HG03064 (cell line): Measurements from ENCODE around the gene SLC38A9.

Source experiments
- ATAC-seq: cut with Tn5 transposase; IDR thresholded peaks from one replicate; pipeline ENCODE4 v1.9.1; 2021; ENCODE audit warnings: low read depth; ENCODE audit not compliant: unreplicated experiment

SLC38A9 gene

DNA sequence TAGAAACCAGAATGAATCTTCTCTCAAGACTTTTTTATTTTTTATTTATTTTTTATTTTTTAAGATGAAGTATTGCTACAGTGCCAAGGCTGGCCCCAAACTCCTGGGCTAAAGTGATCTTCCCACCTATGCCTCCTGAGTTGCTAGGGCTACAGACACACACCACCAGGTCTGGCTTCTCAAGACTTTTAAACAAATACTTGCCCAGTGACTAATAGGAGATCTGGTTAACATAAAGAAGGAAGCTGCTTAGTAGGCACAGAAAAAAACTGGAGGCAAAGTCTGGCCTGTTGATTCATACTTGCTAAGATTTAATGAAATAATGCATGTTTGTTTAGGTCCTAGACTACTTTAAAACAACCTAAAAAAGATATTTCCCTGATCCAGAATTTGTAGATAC is 43.8 kb downstream of the SLC38A9 start:
- no peak for ATAC-seq

DNA sequence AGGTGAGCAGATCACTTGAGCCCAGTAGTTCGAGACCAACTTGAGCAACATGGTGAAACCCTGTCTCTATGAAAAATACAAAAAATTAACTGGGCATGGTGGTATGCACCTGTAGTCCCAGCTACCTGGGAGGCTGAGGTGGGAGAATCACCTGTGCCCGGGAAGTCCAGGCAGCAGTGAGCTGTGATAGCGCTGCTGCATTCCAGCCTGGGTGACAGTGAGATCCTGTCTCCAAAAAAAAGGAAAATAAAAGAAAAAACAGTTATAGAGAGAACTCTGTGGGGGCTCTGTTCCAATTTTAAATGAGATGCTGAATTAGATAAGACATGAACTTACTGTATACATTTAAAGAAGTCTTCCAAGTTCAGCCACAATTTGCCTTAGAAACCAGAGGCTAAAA is 44.2 kb downstream of the SLC38A9 start:
- no peak for ATAC-seq

DNA sequence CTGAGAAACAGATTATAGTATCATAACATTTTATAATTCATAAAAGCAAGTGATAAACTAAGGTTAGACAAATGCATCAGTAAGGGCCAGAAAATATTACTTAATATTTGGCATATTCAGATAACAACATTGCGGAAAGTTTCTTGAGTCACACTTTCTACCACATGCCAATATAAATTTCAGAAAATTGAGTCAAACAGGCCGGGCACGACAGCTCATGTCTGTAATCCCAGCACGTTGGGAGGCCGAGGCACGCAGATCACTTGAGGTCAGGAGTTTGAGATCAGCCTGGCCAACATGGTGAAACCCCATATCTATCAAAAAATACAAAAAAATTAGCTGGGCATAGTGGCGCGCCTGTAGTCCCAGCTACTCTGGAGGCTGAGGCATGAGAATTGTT is 47.1 kb downstream of the SLC38A9 start:
- ATAC-seq: no peak

DNA sequence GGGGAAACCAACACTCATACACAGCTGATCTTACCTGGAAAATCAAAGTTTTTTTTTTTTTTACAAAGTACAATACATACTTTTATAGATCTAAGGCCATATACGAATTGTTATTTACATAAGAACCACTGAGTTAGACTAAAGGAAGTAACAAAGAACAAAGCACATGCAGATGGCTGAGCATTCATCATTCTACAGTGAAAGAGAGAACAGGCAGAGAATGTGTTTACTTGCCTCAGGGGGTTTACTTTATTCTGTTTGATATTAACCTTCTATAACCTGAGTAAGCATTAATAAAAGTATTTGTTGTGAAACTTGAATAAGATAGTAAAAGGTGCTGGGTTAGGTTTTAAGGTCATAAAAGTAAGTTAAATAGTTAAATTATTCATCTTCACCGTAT is 54.7 kb downstream of the SLC38A9 start:
- no peak for ATAC-seq

DNA sequence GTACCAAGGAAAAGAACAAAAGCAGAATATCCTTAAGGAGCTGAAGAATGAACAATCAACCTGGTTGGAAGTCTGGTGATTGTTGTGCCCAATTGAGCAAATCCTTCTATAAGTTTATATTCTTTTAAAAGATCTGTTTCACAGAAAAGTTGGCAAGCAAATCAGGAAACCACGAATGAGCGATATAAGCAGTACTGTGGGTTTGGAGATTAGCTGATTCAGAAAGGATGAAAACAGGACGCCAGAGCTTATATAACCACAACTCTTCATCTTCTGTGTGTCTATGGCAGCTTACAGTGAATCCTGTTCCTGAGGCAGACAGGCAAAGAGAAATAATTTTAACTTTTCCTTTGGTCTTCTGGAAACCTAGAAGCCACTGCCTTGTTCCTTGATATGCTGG is 61.7 kb downstream of the SLC38A9 start:
- no peak for ATAC-seq

DNA sequence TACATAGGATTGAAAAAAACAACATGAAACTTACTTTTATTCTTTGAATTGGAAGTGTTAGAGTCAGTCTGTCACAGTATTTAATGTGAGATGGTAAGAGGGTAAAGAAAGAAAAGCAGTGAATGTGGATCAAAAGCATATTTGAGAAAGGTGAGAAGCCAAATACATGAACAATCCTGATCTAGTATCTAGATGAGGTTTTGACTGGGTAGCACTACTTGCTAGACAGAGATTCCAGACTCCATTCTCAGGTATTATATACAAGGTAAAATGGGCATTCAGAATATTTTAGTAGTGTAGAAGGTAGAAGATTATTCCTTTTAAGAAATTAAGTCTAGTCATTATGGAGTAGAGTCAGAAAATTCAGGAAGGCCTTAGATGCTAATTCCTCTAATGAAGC is 62.2 kb downstream of the SLC38A9 start:
- no peak for ATAC-seq

DNA sequence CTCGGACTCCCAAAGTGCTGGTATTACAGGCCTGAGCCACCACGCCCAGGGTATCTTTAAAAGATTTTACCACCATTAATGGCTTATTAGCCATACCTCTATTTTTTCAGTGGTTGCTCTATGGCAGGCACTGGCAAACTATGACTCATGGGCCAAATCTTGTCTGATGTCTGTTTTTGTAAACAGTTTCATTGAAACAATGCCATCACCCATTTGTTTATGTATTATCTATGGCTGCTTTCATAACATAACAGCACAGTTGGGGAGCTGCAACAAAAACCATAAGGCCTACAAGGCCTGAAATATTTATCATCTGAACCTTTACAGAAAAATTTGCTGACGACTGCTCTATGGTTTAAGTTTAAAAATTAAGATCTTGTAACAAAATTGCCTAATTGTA is 66.8 kb downstream of the SLC38A9 start:
- ATAC-seq: no peak

DNA sequence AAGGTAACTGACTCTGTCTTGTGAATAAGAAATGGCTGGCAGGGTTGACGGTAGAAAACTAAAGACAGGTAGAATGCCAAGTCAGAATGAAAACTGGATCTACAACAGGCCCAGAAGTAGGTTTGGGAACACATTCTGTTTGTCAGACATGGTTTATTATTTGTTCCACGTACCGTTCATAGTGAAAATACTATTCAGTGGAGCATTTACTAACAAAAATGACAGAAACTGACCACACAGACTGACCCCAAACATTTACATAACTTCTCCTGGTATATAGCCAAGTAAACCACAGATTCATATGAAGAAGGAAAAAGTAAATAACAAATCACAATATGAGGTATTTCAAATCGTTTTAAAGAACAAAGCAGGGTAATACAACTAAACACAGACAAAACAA is 73.7 kb downstream of the SLC38A9 start:
- no peak for ATAC-seq

DNA sequence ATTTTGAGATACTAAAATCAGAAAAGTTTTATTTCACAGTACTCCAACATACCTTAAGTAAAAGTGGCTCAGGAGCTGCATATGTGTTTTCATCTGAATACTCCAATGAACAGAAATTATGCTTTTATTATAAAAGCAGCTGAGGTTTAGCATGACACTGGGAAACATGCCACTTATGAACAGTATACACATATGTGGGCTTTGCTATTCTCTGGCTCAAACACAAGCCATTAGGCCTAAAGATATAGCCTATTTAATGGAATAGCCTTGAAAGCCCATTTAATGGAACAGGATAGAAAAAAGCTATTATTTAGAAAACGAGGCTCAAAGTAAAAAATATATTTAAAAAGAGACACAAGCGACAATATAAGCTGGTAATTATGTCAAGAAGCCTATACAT is 74.1 kb downstream of the SLC38A9 start:
- ATAC-seq: no peak

DNA sequence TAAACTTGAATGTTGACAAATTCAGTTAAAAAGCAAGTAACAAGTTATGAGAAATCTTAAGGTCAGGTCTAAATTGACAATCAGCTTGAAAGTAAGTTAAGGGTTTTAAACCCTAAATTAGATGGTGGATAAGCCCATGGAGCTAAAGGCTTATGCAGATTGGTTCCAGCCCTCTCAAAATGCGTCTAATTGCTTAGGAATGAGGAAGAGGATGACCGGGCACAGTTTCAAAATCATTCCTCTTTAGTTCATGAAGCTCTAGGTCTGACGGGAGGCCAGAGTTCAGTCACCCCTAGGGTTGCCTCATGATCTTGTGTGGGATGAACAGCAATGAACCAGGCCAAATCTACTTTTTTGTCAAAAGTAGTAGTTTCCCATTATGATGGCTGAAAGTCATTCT is 75.4 kb downstream of the SLC38A9 start:
- ATAC-seq: no peak

DNA sequence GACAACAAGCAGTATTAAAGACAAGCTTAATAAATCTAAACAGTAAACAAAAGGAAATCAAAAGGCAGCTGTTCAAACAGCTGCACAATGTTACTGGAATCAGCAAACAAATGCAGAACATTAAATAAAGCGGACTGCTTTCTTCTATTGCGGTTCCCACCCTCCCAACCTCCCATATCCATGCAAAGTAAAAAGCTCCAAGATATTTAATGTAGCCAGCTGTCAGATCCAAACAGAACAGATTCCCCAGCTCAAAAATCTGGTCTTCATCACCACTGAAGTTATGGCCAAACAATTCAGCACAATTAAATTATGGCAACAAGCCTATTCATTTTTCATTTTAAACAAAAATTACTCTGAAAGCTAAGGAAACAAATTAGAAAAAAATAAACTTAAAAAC is 75.9 kb downstream of the SLC38A9 start:
- no peak for ATAC-seq

DNA sequence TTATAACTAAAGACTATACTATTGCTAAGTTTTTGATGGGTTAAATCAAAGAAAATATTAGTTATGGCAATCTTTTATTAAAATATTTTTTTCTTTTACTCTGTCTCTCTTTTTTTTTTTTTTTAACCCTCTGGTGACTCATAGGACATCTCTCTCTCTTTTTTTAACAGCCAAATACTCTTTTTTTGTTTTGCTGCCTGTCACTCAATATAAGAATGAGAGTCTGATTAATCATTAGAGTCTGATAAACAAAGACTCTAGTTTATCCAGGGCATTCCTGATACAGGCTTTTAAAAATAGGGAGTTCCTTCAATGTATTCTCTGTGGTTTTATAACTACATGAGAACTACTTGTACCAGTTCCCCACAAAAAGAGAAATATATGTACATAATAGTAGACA is 77.3 kb downstream of the SLC38A9 start:
- no peak for ATAC-seq

DNA sequence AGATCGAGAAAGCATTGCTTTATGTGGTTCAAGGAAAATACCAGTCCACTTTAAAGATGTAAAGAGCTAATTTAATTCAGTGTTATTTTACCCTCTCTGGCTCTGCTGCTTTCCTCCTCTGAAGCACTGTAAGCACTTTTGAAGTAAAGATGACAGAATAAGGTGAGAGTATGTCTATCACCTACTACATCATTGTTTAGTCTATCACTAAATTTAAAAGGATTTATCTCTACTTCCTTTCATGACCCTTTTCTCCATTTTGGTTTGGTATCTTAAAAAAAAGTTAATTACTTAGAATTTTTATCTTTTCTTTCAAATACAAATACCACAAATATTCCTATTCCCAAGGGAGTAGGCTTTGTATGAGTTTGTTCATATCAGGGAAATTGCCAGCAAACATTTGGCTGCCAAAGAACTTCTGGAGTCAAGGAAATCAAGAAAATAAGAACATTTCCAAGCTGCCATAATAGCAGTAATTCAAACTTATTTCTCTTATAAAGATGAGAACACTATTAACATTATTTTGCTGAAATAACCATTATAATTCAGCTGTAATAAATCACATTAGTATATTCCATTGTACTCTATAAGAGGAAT is 77.8 kb downstream of the SLC38A9 start:
- no peak for ATAC-seq

DNA sequence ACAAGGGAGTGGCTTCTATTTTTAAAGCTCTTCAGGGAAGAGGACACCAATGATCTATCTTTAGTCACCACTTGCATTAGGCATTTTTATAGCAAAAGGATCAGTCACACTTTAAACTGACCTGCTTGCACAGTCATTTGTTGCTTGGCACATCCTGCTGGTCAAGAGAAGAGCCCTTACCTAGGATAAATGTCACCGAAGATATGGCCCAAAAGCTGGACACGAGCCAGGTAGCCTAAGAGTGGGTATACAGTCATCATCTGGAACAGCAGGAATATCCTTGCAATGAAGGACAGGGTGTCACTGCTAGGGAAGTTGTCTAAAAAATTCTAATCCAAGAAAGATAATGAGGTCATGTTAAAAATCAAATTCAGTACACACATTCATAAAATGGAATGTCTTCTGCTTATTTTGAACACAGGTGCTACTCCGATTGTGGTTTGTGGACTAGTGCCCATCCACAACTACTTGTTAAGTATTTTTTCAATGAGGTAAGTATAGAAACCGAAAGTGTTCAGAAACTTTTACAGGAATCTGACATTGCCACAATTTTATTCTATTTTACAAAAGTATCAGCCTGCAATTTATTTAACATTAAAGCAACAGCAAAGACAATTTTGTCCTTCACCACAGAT is 78.4 kb downstream of the SLC38A9 start:
- ATAC-seq: no peak

DNA sequence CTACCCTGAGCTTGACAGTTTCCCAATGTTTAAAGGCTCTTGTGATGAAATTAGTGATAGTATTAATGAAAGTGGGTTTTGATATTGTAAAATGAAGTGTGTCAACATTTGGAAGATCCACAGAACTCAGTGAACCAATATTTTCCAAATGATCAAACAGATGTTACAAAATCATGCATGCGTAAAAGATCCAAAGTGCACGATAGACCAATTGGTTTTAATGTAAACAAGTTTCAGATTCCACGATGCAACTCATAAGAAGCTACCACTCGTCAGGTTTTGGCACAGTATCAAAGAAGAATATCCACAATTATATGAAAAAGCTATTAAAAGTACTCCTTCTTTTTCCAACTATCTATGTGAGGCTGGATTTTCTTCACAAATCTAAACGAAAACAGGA is 82.3 kb downstream of the SLC38A9 start:
- ATAC-seq: no peak

DNA sequence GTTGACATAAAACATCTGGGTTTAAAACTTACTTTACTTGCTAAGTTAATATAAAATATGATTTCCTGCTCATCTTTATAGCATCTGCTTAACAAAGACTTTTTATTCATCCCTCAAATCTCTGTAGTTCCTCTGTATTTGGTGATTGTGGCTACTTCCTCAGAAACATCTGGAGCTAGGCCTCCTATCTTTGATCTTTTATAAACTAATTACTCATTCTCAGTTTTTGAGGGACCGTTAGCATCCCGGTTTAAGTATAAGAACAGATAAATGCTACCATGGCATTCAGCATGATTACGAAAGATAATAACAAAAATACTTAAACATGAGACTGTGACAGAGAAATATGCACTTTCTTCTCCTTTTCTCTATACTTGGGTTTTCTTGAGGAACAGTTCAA is 85.3 kb downstream of the SLC38A9 start:
- no peak for ATAC-seq

DNA sequence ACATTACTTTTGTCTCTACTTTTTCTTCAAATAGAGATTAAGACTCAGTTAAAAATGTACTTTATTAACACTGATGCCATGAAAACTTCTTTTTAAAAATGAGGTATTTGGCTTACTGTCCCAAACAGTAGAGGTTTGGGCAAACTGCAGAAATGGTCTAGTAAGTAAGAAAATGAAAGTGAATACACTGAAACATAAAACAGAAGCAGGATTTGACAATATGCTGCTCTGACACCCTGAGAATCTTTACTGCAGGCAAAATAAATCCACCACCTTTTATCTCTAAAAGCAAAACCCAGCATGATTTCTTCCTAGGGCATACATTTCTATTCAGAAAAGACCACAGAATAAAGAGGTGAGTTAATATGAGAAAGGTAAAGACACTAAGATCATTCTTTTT is 86.2 kb downstream of the SLC38A9 start:
- ATAC-seq: no peak

DNA sequence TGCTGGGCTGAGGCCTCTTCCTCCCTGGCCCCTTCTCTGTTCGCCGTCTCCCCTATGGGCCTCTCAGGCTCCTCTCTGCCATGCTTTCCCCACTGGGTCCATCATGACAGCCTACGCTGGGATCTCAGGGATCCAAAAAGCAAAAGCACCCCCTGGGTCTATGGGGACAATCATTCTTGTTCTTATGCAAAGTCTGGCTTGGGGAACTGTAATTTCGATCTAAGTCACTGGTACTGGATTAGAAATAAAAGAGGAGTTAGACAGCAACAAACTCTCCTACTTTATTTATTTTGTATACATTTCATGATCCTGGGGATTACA is 86.6 kb downstream of the SLC38A9 start:
- no peak for ATAC-seq

DNA sequence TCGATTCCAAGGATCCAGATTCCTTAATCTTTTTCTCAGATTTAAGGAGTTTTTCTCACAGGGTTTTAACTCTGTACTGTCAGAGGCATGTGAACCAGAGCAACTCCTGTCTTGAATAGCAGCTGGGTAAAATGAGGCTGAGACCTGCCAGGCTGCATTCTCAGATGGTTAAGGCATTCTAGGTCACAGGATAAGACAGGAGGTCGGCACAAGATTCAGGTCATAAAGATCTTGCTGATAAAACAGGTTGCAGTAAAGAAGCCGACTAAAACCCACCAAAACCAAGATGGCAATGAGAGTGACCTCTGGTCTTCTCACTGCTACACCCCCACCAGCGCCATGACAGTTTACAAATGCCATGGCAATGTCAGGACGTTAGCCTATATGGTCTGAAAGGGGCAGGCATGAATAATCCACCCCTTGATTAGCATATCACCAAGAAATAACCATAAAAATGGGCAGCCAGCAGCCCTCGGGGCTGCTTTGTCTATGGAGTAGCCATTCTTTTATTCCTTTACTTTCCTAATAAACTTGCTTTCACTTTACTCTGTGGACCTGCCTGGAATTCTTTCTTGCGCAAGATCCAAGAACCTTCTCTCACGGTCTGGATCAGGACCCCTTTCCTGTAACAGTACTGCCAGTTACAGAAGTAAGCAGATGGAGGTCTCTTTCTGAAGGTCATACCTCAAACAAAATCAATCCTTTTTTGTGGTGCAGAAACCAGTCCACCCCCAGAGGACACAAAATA is 87.1 kb downstream of the SLC38A9 start:
- no peak for ATAC-seq

DNA sequence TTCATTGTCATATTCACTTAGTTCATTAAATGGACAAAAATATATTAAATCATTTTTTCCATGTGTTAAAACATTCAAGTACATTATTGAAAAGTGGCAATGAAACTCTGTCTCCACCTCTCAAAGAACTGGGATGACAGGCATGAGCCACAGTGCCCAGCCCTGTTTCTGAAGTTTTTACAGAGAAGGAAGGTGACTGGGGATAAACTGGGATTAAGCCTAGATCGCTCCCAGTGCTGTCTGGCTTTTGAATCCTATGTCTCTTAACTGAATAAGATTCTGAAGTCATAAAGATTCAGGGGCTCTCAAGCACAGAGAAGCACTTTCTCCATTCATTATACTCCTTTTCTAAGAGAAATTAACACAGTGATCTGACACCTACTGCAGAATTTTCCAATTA is 88.3 kb downstream of the SLC38A9 start:
- ATAC-seq: no peak

DNA sequence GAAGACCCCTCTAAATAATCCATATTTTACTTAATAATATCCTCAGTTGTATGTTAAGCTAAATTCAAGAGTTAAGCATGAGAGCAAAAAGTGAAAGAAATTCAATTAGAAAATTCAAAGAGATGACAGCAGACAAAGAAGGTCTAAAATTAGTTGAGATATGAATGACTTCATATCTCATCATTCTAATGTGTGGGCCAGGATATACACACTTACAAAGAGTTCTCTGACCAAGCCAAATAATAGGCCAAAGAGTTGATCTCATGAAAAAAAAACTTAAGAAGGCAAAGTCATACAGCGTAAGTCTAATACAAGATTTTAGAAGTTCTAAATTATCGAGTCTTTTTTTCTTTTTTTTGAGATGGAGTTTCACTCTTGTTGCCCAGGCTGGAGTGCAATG is 89.7 kb downstream of the SLC38A9 start:
- no peak for ATAC-seq

DNA sequence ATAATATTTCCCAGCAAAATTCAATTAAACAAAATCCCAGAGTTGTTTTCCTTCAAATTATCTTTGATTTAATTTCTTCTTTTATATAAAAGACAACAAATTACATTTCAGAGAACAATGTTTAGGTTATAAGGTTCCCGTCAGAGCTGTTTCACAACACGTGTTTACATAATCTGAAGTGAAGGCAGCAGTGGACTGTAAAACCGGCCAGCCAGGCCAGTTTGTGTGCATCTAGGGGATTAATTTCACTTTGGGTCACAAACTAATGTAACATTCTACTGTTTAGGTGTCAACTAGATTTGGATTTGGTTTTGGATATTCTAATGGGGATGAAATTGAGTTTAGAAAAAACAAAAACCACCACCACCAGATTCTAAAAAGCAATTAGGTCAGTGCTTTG is 90.9 kb downstream of the SLC38A9 start:
- ATAC-seq: no peak
